ENCODE measurements around the gene RSPO1. TPM values are rescaled to one million over a fixed set of nuclear protein-coding genes. Genes with fewer than 3 reads are reported as not detected.
"Not testable (repeated sequence)": the region's sequence is repeated elsewhere in the genome, so short reads cannot be mapped to it uniquely, and the experiment has no call there.

Gene RSPO1
- total RNA-seq, 1 donor from 2014 or later = not detected

GRCh38 chr1:37595440-37596181 is 39.1 kb downstream of the RSPO1 start, which contains the start of gene GNL2:
TSS of gene GNL2 (minus strand) at chr1:37595937. CDS start at chr1:37595822, 115 bp downstream.
- peak; percentile 99 for DNase-seq
- intact Hi-C loops (cut with DNase I) = loop anchor here (5.0 kb wide), 1 partner anchor 87 kb away; no protein-coding TSS in a partner anchor
- ATAC-seq (ENCODE audit: poor library complexity) = peak; percentile 100

DNA sequence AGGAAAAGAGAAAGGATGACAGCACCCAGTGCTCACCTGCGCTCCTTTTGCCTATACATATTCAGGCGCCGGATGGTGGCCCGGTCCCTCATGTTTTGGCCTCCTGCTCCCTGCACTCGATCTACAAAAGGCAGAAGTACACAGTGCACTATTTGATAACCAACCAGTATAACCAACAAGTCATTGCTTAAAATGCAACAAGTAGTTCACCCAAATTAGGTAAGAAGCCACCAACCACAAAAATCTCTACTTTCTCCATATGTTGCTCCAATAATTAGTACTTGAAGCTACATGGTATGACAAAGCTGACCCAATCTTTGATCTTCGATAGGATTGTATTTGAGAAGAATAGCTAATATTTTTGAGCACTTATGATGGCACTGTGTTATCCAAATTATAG is 41.0 kb downstream of the RSPO1 start:
- ATAC-seq (ENCODE audit: poor library complexity) (no peak), DNase-seq (no peak)
- intact Hi-C loops (cut with DNase I) = no loop called here

DNA sequence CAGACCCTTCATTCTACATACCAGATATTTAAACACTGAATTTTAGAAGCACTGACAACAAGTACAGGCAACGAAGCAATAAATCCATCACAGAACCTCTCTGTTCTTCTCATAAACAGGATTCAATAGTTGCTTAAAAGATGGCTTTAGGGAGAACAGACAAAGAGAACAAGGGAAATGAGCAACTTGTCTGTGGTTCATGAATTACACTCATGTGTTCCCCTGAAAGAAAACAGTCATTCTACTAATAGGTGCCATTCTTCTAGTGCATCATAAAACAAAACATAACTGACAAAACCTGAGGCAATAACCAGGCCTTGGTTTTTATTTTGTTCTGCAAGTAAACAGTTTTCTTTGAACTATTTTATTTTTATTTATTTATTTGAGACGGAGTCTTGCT is 45.8 kb downstream of the RSPO1 start:
- DNase-seq (no peak), ATAC-seq (ENCODE audit: poor library complexity) (no peak)
- intact Hi-C loops (cut with DNase I) = no loop called here

- ATAC-seq (ENCODE audit: poor library complexity); DNase-seq; intact Hi-C loops (cut with DNase I): not testable (repeated sequence)
Observed at GRCh38 chr1:37584544-37584943, 50.1 kb downstream of the RSPO1 start.

- intact Hi-C loops (cut with DNase I) = no loop called here
- ATAC-seq (ENCODE audit: poor library complexity) (no peak), DNase-seq (no peak)
Observed at GRCh38 chr1:37575692-37576091, 59.0 kb downstream of the RSPO1 start.

DNA sequence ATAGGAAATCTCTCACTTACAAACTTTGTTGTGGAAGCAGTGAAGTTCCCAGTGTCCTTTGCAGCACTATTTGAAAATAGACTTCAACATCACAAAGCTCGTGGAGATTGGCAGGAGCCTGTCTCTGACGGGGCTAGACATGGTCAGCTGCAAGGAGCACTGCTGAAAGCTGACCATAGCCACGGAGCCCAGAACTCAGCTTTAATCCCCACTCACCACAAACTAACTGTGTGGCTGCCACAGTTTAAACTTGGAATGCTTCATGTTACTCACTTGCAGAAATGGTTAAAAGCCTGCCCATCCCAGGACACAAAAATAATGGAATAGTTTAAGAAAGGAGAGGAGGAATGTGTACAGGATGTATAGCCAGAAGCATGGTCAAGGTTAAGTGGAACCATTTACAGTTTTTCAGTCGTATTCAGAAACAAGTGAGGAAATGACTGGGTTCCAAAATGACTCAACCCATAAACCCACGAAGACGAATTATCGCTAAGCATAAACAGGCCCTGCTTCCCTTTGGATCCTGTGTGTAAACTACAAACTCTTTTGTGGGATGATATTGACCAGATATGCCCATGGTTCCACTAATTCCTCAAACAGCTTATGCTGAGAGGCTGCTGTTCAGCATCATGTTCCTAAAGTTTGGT is 59.7 kb downstream of the RSPO1 start:
- intact Hi-C loops (cut with DNase I) = no loop called here
- no peak for ATAC-seq (ENCODE audit: poor library complexity)

GRCh38 chr1:37570528-37571334 is 64.0 kb downstream of the RSPO1 start:
- intact Hi-C loops (cut with DNase I) = no loop called here
- ATAC-seq (ENCODE audit: poor library complexity) = no peak
- DNase-seq = no peak

More for the DNA sequence above, 59.7 kb downstream of the RSPO1 start:
- no peak for DNase-seq

GRCh38 chr1:37567023-37567422 is 67.7 kb downstream of the RSPO1 start:
- intact Hi-C loops (cut with DNase I) = no loop called here
- ATAC-seq (ENCODE audit: poor library complexity) (no peak), DNase-seq (no peak)

DNA sequence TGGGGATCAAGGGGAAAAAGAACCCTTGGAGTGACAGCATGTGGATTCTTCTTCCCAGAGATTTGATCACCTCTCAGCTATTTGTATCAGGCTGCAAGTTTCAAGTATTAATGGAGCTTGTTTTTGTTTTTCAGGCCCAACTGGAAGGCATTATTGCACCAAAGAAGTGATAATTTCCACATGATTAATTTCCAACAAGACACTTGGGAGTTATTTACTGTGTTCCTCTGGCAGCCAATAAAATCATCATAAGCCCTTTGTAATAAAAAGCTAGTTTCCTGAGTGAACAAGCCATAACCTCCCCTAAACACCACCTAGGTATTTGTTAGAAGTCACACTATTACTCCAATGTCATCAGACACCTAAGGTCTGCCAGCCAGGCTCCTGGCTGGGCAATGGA is 69.8 kb downstream of the RSPO1 start:
- no peak for ATAC-seq (ENCODE audit: poor library complexity)
- intact Hi-C loops (cut with DNase I) = no loop called here
- no peak for DNase-seq

GRCh38 chr1:37562984-37563383 is 71.7 kb downstream of the RSPO1 start:
- no peak for ATAC-seq (ENCODE audit: poor library complexity)

More at GRCh38 chr1:37562984-37563383, 71.7 kb downstream of the RSPO1 start:
- intact Hi-C loops (cut with DNase I) = no loop called here
- no peak for DNase-seq

Other genes starting within 250 kb of the RSPO1 start
- 4.2 TPM for gene ZC3H12A, start 160.3 kb downstream of the RSPO1 start, total RNA-seq
- gene MEAF6, start 120.1 kb downstream of the RSPO1 start, total RNA-seq = 34.6 TPM
- 7.4 TPM for gene SNIP1, start 80.6 kb downstream of the RSPO1 start, total RNA-seq
- 3.1 TPM for gene DNALI1, start 78.0 kb downstream of the RSPO1 start, total RNA-seq
- 20.1 TPM for gene GNL2, start 39.0 kb downstream of the RSPO1 start, total RNA-seq
- gene CDCA8, start 57.6 kb upstream of the RSPO1 start, total RNA-seq = 0.46 TPM
- 0.13 TPM for gene EPHA10, start 130.2 kb upstream of the RSPO1 start, total RNA-seq
- gene MANEAL, start 159.0 kb upstream of the RSPO1 start, total RNA-seq = 0.91 TPM
- 52.2 TPM for gene C1orf122, start 172.9 kb upstream of the RSPO1 start, total RNA-seq
- gene YRDC, start 173.3 kb upstream of the RSPO1 start, total RNA-seq = 4.5 TPM
- 12.5 TPM for gene MTF1, start 224.7 kb upstream of the RSPO1 start, total RNA-seq